HG03378 (cell line): ENCODE data around the gene SLC2A1.

Source experiments
- ATAC-seq: cut with Tn5 transposase; IDR thresholded peaks from one replicate; pipeline ENCODE4 v1.9.1; 2021; ENCODE audit warnings: mild to moderate bottlenecking, moderate library complexity; ENCODE audit not compliant: unreplicated experiment

Gene SLC2A1

DNA sequence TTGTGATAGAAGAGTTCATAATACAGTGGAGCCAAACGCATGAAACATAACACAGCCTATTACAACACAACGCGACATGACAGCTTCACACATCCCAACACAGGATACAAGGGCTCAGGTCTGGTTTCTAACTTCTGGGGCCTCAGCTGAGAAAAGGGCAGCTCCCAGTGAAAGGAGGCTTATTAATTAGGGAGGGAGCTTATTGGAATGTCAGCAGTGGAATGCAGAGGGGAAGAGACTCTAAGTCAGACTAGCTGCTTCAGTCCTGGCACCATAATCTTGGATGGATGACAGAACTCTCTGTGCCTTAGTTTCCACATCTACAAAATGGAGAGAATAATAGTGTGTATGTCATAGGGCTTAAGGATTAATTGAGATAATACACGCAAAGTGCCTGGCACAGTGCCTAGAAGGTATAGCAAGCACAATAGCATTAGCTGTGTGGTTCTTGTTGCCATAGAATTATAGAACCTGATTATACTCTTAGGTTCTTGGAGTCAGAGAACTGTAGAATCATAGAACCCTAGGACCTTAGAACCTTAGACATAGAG lies 22.7 kb upstream of the SLC2A1 start:
- no peak for ATAC-seq

DNA sequence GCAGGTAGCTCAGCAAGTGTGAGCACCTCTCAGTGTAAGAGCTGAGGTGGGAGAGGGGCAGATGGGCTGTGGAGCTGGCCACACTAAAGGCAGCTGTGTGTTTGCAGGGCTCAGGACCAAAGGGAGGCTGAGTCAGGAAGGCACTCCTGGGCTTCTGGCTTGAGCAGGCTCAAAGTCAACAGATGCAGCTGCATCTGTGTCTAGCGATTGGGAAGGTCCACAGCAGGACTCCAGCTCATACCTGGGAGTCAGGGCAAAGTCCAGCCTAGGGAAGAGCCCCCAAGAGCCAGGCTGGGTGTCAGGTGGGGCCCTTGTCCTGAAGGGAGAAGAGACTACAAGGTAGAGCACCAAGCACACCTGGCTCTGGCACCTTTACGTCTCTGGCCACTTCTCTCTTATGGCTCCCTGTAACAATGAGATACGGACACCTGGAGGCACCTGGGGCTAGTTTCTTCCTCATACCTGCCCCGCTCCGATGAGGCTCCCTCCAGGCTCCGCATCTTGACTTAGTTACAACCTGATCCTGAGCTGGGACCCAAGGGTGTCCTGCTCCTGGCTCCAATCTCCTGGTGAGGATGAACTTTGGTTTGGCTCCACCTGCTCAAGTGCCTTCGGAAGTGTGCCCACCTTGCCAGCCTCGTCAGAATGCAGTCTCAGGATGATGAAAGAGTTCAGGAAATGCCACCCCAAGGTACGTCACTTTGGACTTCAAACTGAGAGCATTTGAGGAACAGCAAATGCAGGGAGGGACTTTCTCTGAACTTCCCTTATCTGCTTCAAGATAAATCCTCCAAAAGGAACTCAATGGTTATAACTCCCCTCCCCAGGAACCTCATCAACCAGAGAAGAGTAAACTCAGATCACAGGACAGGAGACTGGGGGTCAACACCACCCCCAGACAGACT lies 21.5 kb upstream of the SLC2A1 start:
- ATAC-seq: no peak

DNA sequence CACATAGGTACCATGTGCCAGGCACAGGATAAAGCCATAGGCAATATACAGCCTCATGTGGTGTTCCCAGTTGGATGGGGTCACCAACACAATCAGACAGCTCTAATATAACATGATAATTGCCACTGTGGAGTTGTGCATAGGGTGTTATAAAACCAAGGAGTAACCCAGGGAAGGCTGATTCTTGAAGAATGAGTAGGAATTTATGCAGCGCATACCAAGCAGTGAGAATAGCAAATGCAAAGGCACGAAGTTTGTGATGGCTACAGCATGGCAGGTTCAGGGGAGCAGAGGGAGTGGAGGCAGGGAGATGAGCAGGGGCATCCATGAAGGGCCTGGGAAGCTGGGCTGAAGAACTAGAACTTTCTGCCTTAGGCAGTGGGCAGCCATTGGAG lies 20.4 kb upstream of the SLC2A1 start:
- no peak for ATAC-seq

DNA sequence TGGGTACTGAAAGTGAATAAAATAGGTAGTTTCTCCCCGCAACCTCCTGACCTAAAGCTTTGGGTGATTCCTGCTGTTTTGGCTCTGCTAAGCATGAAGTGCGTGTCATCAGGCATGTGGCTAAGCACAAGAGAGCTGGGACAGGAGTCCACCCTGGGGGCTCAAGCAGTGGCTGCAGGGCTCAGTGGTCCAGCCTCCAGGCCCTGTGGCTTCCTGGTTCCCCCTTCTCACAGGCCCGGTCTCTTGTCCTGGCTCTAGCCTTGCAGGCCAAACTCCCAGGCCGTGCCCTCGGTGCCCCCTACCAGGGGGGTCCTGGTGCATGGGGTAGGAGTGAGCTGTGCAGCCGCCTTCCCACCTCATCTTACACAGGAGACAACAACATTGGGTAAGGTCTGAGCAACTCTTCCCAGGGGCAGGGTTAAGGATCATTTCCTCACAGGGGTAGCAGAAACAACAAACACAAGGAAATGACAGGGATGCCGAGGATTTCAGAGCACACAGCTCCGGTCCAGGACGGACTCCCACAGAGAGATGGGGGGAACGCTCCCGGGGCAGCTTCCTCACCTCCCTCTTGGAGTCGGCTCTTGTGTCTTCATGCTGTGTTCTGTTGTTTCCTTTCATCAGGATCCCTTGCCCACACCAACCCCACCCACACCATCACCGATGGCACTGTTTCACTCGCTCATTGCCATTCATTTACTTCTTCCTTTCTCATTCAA lies 19.8 kb upstream of the SLC2A1 start:
- no peak for ATAC-seq

DNA sequence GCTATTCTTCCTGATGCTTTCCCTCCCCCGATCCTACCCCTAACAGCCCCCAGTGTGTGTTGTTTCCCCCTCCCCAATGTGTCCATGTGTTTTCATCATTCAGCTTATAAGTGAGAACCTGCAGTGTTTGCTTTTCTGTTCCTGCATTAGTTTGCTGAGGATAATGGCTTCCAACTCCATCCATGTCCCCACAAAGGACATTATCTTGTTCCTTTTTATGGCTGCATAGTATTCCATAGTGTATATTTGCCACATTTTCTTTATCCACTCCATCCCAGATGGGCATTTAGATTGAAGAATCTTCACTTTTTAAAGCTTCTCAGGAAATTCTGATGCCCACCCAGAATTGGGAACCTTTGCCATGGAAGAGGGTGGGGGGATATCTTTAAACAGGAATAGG lies 19.0 kb upstream of the SLC2A1 start:
- no peak for ATAC-seq

DNA sequence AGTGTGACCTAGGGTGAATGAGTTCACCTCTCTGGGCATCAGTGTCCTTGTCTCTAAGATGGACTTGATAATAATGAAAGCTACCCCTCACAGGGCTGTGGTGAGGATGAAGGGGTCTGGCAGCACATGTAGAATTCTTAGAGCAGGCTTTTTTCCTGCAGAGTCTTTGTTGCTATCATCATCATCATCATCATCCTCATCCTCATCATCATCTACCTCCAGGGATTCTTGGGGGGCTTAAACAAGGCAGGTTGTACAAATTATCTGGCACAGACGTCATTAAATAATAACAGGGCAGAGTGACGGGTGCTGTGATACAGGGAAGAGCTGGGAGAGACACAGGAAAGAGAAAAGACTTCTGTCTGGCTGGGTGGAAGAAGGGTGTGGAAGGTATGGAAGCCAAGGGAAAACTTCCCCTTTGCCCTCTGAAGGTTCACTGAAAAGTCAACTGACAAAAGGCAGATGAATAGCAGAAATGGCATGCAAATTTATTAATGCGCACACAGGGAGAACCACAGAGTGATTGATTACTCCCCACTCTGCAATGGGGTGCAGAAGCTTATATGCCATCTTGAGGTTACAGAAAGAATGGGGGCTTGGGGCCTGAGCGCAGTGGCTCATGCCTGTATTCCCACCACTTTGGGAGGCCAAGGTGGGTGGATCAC lies 17.0 kb upstream of the SLC2A1 start:
- ATAC-seq: no peak

DNA sequence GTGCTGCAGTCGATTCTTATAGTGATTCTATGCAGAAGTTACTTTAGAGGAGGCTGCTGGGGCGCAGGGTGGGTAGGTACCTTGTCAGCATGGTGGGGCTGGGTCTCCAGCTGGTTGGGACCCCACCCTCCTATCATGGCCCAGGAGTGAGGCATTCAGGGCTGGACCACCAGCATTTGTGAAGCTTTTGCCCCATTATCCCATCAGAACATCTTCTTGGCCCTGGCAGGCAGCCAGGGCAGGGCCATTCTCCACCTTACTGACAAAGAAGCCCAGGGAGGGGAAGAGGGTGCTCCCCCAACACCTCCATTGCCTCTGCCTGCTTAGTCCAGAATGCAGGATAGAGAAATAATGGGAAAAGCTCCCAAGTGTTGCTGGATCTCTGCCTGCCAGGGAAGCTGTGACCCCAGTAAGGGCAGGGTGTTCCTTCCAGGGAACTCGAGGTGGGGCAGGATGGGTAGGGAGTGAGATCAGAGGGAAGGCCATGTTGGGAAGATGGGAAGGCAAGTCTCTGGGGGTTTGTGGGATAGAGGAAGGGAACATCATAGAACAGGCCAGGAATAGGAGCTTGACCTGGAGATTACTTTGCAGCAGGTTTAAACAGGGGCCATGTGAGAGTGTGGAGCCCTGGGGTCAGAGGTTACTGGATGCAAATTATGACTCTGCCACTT lies 16.2 kb upstream of the SLC2A1 start:
- no peak for ATAC-seq

DNA sequence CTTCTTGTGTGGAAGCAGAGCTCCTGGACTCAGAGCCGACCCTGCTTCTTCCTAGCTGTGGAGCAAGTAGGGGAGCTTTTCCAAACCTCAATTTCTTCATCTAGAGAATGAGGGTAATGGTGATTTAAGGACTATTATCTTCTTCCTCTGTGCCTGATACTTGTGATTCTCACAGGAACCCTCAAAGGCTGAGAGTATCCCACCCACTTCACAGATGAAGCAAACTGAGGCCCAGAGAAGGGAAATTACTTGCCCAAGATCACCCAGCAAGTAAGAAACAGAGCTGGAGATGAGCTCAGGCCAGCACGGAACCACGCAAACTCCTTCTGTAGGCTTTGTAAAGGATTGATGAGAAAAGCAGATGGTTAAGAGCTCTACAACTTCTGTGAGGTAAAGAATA lies 15.1 kb upstream of the SLC2A1 start:
- ATAC-seq: no peak

DNA sequence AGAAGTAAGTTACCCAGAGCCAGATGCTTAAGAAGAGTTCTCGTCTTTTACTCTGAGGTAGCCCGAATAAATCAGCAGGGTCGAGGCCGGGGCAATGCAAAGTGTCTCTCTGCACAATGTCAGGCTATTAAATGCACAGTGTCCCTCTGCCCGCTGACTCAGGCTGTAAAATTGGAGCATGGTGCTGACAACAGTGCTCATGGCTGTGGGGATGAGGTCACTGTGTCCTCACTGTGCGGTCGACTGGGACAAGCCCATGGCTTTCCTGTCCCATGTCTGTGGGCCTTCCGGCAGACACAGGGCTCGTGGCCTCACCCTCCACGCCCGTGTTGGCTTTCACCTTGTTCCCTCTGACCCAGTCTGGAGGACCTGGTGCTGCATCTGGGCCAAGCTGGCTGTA lies 14.6 kb upstream of the SLC2A1 start:
- ATAC-seq: no peak

DNA sequence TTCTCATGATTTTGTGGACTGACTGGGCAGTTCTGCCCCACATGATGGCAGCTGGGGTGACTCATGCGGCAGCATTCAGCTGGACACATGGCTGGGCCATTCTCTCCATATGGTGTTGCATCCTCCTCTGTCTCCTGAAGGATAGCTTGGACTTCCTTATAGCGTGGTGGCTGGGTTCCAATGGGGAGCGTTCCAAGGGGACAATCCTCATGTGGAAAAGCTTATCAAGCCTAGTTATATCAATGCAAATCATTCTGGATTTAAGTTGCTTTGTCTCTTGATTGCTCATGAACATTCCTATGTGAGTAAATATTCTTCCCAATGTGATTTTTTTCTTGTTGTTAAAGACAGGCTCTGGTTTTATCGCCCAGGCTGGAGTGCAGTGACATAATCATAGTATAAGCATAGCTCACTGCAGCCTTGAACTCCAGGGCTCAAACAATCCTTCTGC lies 13.2 kb upstream of the SLC2A1 start:
- ATAC-seq: no peak

DNA sequence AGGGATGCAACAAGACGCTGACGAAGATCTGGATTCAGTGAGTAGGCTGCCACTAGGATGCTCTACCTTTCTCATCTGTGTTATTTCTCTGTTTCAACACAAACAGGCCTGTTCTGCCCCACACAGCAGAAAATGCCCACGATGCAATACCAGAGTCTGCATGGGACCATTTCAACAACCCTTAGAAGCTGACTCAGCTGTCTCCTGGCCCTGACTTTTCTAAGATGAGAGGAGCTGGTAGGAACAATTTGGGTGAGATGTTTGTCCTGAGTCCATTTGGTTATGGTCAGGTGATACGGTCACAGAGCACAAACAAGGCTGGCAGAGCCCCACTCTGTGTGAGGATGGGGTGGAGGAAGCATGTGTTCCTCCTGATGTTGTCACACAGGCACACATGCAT lies 11.5 kb upstream of the SLC2A1 start:
- no peak for ATAC-seq

DNA sequence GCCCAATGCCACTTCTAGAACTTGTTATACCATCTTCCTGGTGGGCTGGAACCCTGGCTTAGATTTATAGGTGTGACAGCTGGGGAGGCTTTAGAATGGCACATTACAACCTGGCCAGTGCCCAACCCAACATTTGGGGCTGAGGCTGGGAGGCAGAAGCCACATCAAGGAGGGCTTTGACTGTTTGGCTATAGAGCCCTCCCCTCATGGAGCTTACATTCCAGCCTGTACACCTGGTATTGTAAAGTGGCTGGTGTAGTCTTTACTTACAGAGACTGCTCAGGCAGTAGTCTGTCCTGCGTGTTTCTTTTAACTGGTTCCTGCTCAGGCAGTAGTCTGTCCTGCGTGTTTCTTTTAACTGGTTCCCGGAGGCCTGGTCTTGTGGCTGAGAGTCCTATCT lies 10.0 kb upstream of the SLC2A1 start:
- no peak for ATAC-seq

DNA sequence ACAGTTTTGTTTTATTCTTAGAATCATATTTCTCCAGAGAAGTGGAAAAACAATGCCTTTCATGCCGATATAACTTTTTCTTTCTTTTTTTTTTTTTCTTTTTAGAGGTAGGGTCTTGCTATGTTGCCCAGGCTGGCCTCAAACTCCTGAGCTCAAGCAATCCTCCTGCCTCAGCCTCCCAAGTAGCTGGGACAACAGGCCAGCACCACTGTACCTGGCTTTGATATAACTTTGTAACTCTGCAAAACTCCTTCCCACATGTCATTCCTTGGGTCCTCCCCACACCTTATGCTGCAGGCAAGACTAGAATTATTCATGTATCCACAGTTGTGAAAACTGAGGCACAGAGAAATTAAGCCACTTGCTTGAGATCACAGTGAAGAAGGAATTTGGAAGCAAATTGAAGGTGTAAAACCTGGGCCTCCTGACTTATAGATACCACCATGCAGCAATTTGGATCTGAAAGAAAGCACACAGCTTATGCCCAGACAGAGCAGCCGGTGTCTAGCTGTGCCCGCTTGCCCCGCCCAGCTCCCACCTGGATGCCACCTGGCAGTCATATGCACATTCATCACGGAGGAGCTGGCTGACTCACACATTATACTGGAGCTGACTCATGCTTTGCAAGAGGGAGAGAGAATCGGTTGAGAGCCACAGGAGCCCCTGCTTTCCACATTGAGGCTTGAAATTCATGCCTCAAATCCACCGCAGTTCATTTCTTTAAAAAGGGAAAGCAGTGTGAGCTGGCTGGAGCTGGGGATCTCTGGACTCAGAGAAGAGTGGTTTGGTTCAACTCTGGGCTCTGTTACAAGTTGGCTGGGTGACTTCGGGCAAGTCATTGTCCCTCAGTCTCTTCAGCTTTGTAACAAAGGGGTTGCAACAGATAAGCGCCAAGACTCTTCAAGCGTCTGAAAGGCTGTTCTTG lies 8.3 kb upstream of the SLC2A1 start:
- no peak for ATAC-seq

DNA sequence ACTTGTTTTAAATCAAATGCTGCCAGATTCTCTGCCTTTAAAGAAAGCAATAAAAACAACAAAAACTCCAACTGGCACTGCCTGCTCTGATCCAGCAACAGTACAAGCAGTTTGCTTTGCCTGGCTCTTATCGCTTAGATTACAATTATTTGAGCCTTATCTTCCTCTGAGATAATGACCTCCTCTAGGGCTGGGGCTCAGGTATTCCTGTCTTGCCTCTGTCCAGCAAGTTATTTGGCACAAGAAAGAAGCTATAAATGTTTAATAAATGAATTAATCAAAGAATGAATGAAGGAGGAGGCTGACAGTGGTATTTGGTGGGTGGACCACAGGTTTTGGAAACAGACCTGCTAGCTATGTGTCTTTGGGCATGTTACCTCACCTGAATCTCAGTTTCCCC lies 6.7 kb upstream of the SLC2A1 start:
- no peak for ATAC-seq

DNA sequence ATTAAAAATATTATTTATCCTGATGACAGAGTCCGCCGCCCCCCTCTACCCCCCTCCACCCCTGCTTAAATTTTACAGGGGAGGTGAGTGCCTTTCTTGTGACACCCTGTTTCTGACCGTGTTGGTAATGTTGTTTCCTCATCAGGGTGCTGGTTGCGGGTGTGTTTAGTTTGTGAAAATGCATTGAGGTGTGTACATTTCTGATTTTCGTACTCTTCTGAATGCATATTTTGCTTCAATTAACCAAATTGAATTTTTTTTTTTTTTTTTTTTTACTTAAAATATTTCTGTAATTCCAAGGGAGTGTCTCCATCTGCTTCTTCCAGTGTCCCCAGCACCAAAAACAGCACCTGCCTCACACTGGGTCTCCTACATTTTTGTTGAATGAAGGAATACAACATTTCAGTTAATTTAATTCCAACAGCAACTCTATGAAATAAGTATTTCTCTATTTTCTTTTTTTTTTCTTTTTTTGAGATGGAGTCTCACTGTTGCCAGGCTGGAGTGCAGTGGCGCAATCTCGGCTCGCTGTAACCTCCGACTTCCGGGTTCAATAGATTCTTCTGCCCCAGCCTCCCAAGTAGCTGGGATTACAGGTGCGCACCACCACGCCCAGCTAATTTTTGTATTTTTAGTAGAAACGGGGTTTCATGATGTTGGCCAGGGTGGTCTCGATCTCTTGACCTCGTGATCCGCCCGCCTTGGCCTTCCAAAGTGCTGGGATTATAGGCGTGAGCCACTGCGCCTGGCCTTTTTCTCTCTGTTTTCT lies 5.6 kb upstream of the SLC2A1 start:
- ATAC-seq: no peak

DNA sequence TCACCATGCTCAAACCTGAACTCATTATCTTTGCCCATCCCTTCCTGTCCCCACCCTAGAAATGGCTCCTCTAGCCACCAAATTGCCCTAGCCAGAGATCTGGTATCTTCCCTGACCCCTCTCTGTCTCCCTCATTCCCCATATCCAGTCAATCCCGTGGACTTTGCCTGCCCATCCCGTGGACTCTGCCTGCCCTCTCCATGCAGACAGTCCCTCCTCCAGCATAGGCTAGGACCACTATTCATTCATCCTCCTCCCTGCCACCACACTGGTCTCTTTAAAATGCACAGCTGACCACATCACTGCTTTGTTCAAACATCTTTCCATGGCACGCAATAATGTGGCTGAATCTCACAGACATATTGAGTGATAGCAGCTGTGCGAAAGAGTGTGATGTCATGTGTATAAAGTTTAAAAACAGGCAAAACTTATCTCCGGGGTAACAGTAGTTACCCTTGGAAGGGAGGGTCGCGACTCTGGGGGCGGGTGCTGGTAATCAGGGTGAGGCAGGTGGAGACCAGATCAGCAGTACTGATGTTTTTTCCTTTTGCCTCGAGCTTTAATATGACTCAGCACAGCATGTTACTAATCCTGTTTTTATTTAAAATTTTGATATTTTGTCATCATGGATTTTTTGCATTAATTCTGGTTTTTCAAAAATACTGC lies 4.8 kb upstream of the SLC2A1 start:
- ATAC-seq: no peak

DNA sequence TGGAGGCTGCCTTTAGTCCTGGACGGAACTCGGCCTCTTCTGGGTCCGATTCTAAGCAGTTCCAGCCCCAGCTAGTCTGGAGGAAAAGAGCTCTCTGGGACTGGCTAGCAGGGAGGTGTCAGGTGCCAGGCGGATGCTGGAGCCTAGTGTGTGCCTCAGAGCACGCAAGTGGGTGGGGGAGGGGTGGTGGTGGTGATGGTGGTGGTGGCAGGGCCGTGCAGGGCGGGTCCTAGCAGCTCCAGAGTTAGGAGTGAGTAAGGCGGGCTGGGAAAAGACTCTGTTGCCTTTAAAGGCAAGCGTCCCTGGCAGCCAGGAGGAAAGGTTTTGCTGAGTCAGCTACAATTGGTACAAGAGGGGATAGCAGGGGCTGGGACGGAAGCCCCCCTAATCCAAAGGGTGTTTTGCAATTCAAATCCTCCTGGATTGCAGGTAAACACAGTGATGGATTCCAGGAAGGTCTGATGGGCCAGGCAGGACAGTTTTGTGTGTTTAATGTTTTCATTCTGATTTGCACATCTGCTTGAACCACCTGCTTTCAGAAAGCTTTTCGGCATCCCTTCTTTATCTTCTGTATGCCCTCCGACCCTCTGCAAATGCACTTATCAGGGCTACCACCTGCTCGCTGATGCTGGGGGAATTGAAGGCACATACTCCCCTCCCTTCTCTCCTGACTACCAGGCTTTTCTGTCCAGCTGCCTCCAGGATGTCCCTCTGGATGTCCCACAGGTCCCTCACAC lies 4.1 kb upstream of the SLC2A1 start:
- ATAC-seq: no peak
